ENCODE results near the gene RNF8. TPM values are rescaled to one million over a fixed set of nuclear protein-coding genes. Genes with fewer than 3 reads are reported as not detected.

RNF8 gene
- total and polyA plus RNA-seq, 2 donors (not counting 1 experiment from before 2014, with no cell fraction given): 19.5 to 20.6 TPM

- no peak overlapping the region for H2AFZ ChIP-seq (ENCODE audit: low read length)
- no peaks in the 10 kb centered on the region for H3K27me3 ChIP-seq (ENCODE audit: control insufficient read depth, insufficient read depth, low read length)
- no peaks in the 10 kb centered on the region for H4K20me1 ChIP-seq (ENCODE audit: control insufficient read depth, extremely low read depth, insufficient read depth, low read length)
- no peaks in the 10 kb centered on the region for H3K36me3 ChIP-seq (ENCODE audit: control insufficient read depth, insufficient read depth, low read length)
- no peaks in the 10 kb centered on the region for H3K9me3 ChIP-seq (ENCODE audit: control insufficient read depth, insufficient read depth, low read depth, low read length)
- H3K79me2 ChIP-seq (ENCODE audit: control insufficient read depth, insufficient read depth, low read length): no peaks in the 10 kb centered on the region
- no peak for TF ChIP-seq EZH2 (IDR thresholded peaks at IDR 0.05; ENCODE audit: low read length, missing control alignments)
- TF ChIP-seq, protein P1, sequence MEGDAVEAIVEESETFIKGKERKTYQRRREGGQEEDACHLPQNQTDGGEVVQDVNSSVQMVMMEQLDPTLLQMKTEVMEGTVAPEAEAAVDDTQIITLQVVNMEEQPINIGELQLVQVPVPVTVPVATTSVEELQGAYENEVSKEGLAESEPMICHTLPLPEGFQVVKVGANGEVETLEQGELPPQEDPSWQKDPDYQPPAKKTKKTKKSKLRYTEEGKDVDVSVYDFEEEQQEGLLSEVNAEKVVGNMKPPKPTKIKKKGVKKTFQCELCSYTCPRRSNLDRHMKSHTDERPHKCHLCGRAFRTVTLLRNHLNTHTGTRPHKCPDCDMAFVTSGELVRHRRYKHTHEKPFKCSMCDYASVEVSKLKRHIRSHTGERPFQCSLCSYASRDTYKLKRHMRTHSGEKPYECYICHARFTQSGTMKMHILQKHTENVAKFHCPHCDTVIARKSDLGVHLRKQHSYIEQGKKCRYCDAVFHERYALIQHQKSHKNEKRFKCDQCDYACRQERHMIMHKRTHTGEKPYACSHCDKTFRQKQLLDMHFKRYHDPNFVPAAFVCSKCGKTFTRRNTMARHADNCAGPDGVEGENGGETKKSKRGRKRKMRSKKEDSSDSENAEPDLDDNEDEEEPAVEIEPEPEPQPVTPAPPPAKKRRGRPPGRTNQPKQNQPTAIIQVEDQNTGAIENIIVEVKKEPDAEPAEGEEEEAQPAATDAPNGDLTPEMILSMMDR (conservative IDR thresholded peaks at IDR 0.05 in 1 of 2, IDR thresholded peaks at IDR 0.05 in 1 of 2; ENCODE audit: low read depth in 1 of 2, low read length in 2 of 2): no peak
- H3K4me2 ChIP-seq (ENCODE audit: extremely low read depth, insufficient read depth, low read length): no peak overlapping the region
- H3K4me1 ChIP-seq (ENCODE audit: control insufficient read depth, extremely low read depth, insufficient read depth, low read length): no peaks in the 10 kb centered on the region
- H3K9ac ChIP-seq (ENCODE audit: insufficient read depth, low read length): no peak overlapping the region
- no peak overlapping the region for H3K4me3 ChIP-seq (replicated peaks in 1 of 4; ENCODE audit: control extremely low read depth in 1 of 4, insufficient read depth in 1 of 4, low read depth in 3 of 4, low read length in 4 of 4)
- no peak for DNase-seq (ENCODE audit: low read depth in 2 of 2)
- H3K27ac ChIP-seq (ENCODE audit: insufficient read depth, low read length): no peak overlapping the region
These were observed 54.2 kb downstream of the RNF8 start for GRCh38 chr6:37407948-37408347.

GRCh38 chr6:37409501-37409900, 55.7 kb downstream of the RNF8 start:
- no peak overlapping the region for H3K4me2 ChIP-seq (ENCODE audit: extremely low read depth, insufficient read depth, low read length)
- TF ChIP-seq, protein P1 (conservative IDR thresholded peaks at IDR 0.05 in 1 of 2, IDR thresholded peaks at IDR 0.05 in 1 of 2; ENCODE audit: low read depth in 1 of 2, low read length in 2 of 2): no peak
- TF ChIP-seq EZH2 (IDR thresholded peaks at IDR 0.05; ENCODE audit: low read length, missing control alignments): no peak
- no peak for DNase-seq (ENCODE audit: low read depth in 2 of 2)
- H3K27me3 ChIP-seq (ENCODE audit: control insufficient read depth, insufficient read depth, low read length): no peaks in the 10 kb centered on the region
- H3K27ac ChIP-seq (ENCODE audit: insufficient read depth, low read length): no peak overlapping the region
- H3K9ac ChIP-seq (ENCODE audit: insufficient read depth, low read length): no peak overlapping the region
- no peaks in the 10 kb centered on the region for H3K9me3 ChIP-seq (ENCODE audit: control insufficient read depth, insufficient read depth, low read depth, low read length)
- H2AFZ ChIP-seq (ENCODE audit: low read length): no peak overlapping the region
- H3K36me3 ChIP-seq (ENCODE audit: control insufficient read depth, insufficient read depth, low read length): no peaks in the 10 kb centered on the region
- no peak overlapping the region for H3K4me3 ChIP-seq (replicated peaks in 1 of 4; ENCODE audit: control extremely low read depth in 1 of 4, insufficient read depth in 1 of 4, low read depth in 3 of 4, low read length in 4 of 4)
- no peaks in the 10 kb centered on the region for H3K4me1 ChIP-seq (ENCODE audit: control insufficient read depth, extremely low read depth, insufficient read depth, low read length)
- no peaks in the 10 kb centered on the region for H3K79me2 ChIP-seq (ENCODE audit: control insufficient read depth, insufficient read depth, low read length)
- no peaks in the 10 kb centered on the region for H4K20me1 ChIP-seq (ENCODE audit: control insufficient read depth, extremely low read depth, insufficient read depth, low read length)

DNA sequence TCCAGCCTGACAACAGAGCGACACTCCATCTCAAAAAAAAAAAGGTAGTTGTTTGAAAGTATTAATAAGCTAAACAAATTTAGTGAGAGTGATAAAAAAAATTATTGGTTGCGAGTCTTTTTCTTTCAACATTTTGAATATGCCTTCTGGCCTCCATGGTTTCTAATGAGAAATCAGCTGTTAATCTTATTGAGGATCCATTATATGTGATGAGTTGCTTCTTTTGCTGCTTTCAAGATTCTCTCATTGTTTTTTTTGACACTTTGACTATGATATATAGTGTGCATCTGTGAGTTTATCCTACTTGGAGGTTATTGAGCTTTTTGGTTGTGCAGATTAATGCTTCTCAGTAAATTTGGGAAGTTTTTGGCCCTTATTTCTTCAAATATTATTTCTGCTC, 63.6 kb downstream of the RNF8 start:
- Histone ChIP-seq H3K9ac (ENCODE audit: insufficient read depth, low read length) (no peak overlapping the region), H2AFZ (ENCODE audit: low read length) (no peak overlapping the region), H4K20me1 (ENCODE audit: control insufficient read depth, extremely low read depth, insufficient read depth, low read length) (no peaks in the 10 kb centered on the region), H3K27ac (ENCODE audit: insufficient read depth, low read length) (no peak overlapping the region), H3K4me2 (ENCODE audit: extremely low read depth, insufficient read depth, low read length) (no peak overlapping the region), H3K27me3 (ENCODE audit: control insufficient read depth, insufficient read depth, low read length) (no peaks in the 10 kb centered on the region), H3K4me3 (replicated peaks in 1 of 4; ENCODE audit: control extremely low read depth in 1 of 4, insufficient read depth in 1 of 4, low read depth in 3 of 4, low read length in 4 of 4) (no peak overlapping the region), H3K4me1 (ENCODE audit: control insufficient read depth, extremely low read depth, insufficient read depth, low read length) (no peaks in the 10 kb centered on the region), H3K9me3 (ENCODE audit: control insufficient read depth, insufficient read depth, low read depth, low read length) (no peaks in the 10 kb centered on the region), H3K36me3 (ENCODE audit: control insufficient read depth, insufficient read depth, low read length) (no peaks in the 10 kb centered on the region), H3K79me2 (ENCODE audit: control insufficient read depth, insufficient read depth, low read length) (no peaks in the 10 kb centered on the region)
- TF ChIP-seq EZH2 (IDR thresholded peaks at IDR 0.05; ENCODE audit: low read length, missing control alignments): no peak
- TF ChIP-seq, protein P1 (conservative IDR thresholded peaks at IDR 0.05 in 1 of 2, IDR thresholded peaks at IDR 0.05 in 1 of 2; ENCODE audit: low read depth in 1 of 2, low read length in 2 of 2): no peak
- no peak for DNase-seq (ENCODE audit: low read depth in 2 of 2)

Measured in fibroblast of lung (primary cell).